Chondrocyte (in vitro differentiated cells): ENCODE results near the gene CYYR1. TPM values are rescaled to one million over a fixed set of nuclear protein-coding genes. Genes with fewer than 3 reads are reported as not detected.

Experiments
- DNase-seq: peaks from one replicate; pipeline ENCODE4 v3.0.0; 2021; ENCODE audit warnings: mixed read lengths, low spot score
- H3K27ac Mint-ChIP-seq: one replicate; pipeline ENCODE4 v1.8.0; 2021; ENCODE audit warnings: mild to moderate bottlenecking, moderate library complexity, mixed read lengths; ENCODE audit not compliant: unreplicated experiment
- H3K27me3 Mint-ChIP-seq: 2 replicates; pipeline ENCODE4 v1.8.0; 2021; ENCODE audit warnings: low read depth, mixed read lengths
- H3K36me3 Mint-ChIP-seq: 2 replicates; pipeline ENCODE4 v1.8.0; 2021; ENCODE audit warnings: low read depth, mixed read lengths
- H3K4me1 Mint-ChIP-seq: 2 replicates; pipeline ENCODE4 v1.8.0; 2021; ENCODE audit warnings: low read depth, mild to moderate bottlenecking, mixed read lengths
- H3K4me3 Mint-ChIP-seq: one replicate; pipeline ENCODE4 v1.8.0; 2021; ENCODE audit warnings: mild to moderate bottlenecking, moderate library complexity, mixed read lengths; ENCODE audit not compliant: unreplicated experiment
- H3K9me3 Mint-ChIP-seq: 2 replicates; pipeline ENCODE4 v1.8.0; 2021; ENCODE audit warnings: low read depth, mixed read lengths
- total RNA-seq: library from RNA; stranded (reverse); gene quantifications from 3 replicates; pipeline ENCODE4 v1.2.1, GENCODE V29; 2021
- TF ChIP-seq, protein P1 (sequence below): fragments of 200-600 bp; sonication (generic); IDR thresholded peaks from 2 replicates; pipeline ENCODE4 v1.5.0; 2021; ENCODE audit warnings: antibody characterized with exemption, mild to moderate bottlenecking, moderate library complexity

Gene CYYR1
- total RNA-seq, 1 donor from 2014 or later = 1.5 TPM

DNA sequence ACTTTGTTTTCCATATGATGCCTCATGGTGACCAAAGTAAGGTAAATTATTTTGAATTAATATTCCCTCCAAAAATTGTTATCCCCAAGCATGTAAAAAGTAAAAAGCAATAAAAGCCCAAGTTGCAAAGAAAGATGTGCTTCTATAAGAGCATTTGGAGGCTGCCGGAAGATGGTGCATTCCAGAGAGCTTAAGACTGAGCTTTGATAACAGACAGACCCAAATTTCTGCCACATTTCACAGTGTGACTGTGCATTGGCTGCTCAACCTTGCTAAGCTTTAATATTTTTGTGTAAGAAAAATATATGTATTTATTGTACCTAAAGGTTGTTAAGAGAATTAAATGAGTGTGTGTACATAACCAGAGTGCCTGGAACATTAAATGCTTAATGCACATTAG lies 67.9 kb downstream of the CYYR1 start:
- no peaks in the 10 kb centered on the region for H3K9me3 Mint-ChIP-seq
- peaks cover 25% of the 10 kb centered on the region for H3K4me1 Mint-ChIP-seq
- H3K4me3 Mint-ChIP-seq = no peak overlapping the region
- H3K27me3 Mint-ChIP-seq = no peaks in the 10 kb centered on the region
- no peaks in the 10 kb centered on the region for H3K36me3 Mint-ChIP-seq
- DNase-seq = no peak
- TF ChIP-seq, protein P1, sequence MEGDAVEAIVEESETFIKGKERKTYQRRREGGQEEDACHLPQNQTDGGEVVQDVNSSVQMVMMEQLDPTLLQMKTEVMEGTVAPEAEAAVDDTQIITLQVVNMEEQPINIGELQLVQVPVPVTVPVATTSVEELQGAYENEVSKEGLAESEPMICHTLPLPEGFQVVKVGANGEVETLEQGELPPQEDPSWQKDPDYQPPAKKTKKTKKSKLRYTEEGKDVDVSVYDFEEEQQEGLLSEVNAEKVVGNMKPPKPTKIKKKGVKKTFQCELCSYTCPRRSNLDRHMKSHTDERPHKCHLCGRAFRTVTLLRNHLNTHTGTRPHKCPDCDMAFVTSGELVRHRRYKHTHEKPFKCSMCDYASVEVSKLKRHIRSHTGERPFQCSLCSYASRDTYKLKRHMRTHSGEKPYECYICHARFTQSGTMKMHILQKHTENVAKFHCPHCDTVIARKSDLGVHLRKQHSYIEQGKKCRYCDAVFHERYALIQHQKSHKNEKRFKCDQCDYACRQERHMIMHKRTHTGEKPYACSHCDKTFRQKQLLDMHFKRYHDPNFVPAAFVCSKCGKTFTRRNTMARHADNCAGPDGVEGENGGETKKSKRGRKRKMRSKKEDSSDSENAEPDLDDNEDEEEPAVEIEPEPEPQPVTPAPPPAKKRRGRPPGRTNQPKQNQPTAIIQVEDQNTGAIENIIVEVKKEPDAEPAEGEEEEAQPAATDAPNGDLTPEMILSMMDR = no peak
- H3K27ac Mint-ChIP-seq = no peak overlapping the region

DNA sequence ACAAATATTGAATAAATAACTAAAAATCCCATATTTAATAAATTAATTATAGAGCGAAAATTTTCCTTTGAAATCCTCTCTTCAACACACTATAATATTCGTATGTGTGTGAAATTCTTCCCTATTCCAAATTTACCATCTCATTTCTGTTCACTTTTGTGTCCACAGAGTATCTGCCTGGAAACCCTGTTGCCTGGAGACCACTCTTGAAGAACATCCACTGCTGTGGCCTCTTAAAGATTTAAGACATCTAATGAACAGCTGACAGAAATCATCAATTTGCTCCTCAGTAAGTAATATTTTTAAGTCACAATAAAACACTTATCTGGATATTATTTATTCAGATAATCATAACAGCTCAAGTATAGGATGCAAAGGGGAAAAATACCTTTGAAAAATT lies 69.7 kb downstream of the CYYR1 start:
- peaks cover 28% of the 10 kb centered on the region for H3K4me1 Mint-ChIP-seq
- TF ChIP-seq, protein P1 = no peak
- H3K4me3 Mint-ChIP-seq = no peak overlapping the region
- DNase-seq = no peak
- H3K9me3 Mint-ChIP-seq = no peaks in the 10 kb centered on the region
- H3K27ac Mint-ChIP-seq = no peak overlapping the region
- no peaks in the 10 kb centered on the region for H3K36me3 Mint-ChIP-seq
- H3K27me3 Mint-ChIP-seq = no peaks in the 10 kb centered on the region

DNA sequence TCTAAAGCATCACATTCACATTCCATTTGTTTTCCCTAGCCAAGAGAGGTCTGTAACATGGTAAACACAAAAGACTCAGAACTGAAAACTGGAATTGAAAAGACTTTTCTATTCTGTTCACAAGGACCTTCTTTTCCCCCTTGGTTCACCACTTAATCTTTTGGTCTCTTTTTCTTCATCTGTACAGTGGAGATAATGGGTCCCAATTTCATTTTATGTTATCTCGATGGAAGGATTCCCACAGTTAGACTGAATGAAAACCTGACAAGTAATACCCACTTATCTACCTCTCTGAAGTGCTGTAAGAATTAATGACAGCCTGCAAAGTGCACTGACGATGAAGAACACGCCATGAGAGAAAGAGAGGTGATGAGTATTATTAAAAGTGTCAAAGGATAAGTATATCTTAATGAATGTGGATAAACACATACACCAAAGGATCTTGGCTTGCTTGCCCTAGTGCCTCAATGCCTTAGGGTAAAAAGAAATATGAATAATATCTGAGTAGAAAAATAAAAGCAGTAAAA lies 71.5 kb downstream of the CYYR1 start:
- Mint-ChIP-seq H3K4me3 (no peak overlapping the region), H3K9me3 (no peaks in the 10 kb centered on the region), H3K27me3 (no peaks in the 10 kb centered on the region), H3K27ac (no peak overlapping the region), H3K36me3 (no peaks in the 10 kb centered on the region), H3K4me1 (peaks cover 27% of the 10 kb centered on the region)
- TF ChIP-seq, protein P1 = no peak
- no peak for DNase-seq

DNA sequence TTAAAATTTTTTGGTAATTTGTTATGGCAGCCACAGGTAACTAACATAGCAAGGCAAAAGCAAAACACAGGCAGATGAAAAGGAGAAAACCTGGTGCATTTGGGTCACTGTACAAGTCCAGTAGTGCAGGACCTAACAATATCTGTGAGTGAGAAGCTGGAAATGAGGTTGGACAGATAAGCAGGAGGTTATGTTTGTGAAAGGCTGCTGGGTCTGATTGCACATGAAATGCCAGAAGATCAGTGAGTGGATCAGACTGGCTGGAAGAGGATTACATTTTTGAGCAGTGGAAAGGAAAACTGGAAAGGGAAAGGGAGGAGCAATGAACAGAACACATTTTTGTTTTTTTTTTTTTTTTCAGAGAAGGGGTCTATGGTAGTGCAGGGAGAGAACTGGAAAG lies 73.6 kb downstream of the CYYR1 start:
- TF ChIP-seq, protein P1 = no peak
- H3K27ac Mint-ChIP-seq = no peak overlapping the region

DNA sequence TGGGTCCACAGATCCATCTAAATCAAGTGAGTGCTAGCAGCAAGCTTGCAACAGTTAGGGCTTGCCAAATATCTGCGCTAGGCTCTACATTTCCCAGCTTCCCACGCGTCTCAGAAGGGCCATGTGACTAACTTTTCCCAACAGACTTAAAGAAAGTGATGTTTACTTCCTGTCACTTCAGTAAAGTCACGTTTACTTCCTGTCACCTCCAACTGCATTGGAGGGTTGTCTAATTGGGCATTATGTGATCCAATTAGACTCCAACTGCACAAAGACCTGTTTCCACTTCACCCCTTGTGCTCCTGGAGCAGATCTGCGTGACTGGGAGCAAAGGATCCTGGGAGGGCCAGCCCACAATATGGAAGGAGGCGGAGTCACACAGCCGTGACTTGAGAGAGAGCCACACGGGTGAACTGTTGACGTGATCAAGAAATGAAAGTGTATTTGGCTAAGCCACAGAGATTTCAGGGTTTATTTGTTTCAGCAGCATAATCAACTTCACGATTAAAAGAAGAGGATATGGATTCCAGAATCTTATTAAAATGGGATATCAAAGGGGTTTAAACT lies 77.7 kb downstream of the CYYR1 start:
- H3K4me3 Mint-ChIP-seq = no peak overlapping the region
- H3K9me3 Mint-ChIP-seq = no peaks in the 10 kb centered on the region
- DNase-seq = no peak
- peaks cover 26% of the 10 kb centered on the region for H3K4me1 Mint-ChIP-seq
- no peaks in the 10 kb centered on the region for H3K27me3 Mint-ChIP-seq
- TF ChIP-seq, protein P1 = no peak
- no peaks in the 10 kb centered on the region for H3K36me3 Mint-ChIP-seq
- no peak overlapping the region for H3K27ac Mint-ChIP-seq

More for the DNA sequence above, 73.6 kb downstream of the CYYR1 start:
- peaks cover 15% of the 10 kb centered on the region for H3K4me1 Mint-ChIP-seq
- DNase-seq = no peak
- no peaks in the 10 kb centered on the region for H3K9me3 Mint-ChIP-seq
- H3K36me3 Mint-ChIP-seq = no peaks in the 10 kb centered on the region
- H3K27me3 Mint-ChIP-seq = no peaks in the 10 kb centered on the region
- H3K4me3 Mint-ChIP-seq = no peak overlapping the region
